ENCODE data around the gene TSC22D2.

DNA sequence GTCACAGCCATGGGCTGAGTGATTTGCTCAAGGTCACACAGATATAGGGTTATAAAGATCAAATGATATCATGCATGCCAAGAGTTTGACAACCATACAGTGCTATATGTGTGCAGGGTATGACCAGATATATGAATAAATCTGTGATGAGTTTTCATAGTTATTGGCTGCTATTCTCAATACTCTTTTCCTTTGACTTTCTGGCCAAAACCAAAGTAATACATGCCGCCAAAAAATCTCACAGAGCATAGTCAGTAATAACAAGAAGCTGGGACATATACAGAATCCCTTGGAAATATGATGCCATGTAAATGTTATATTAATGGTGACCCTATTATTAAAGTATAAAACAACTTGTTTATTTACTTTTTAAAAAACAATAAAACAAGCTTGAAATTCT lies 11.6 kb upstream of the TSC22D2 start:
- TF ChIP-seq, protein P1, sequence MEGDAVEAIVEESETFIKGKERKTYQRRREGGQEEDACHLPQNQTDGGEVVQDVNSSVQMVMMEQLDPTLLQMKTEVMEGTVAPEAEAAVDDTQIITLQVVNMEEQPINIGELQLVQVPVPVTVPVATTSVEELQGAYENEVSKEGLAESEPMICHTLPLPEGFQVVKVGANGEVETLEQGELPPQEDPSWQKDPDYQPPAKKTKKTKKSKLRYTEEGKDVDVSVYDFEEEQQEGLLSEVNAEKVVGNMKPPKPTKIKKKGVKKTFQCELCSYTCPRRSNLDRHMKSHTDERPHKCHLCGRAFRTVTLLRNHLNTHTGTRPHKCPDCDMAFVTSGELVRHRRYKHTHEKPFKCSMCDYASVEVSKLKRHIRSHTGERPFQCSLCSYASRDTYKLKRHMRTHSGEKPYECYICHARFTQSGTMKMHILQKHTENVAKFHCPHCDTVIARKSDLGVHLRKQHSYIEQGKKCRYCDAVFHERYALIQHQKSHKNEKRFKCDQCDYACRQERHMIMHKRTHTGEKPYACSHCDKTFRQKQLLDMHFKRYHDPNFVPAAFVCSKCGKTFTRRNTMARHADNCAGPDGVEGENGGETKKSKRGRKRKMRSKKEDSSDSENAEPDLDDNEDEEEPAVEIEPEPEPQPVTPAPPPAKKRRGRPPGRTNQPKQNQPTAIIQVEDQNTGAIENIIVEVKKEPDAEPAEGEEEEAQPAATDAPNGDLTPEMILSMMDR (conservative IDR thresholded peaks at IDR 0.05; ENCODE audit: low read length) = no peak
- no peak for TF ChIP-seq EZH2phosphoT487 (IDR thresholded peaks at IDR 0.05; ENCODE audit: borderline replicate concordance)
